ENCODE measurements around the gene NCR2. TPM values are rescaled to one million over a fixed set of nuclear protein-coding genes. Genes with fewer than 3 reads are reported as not detected.

The NCR2 gene
- polyA plus RNA-seq, 1 of the 3 experiments (the other 2 are of a cell fraction), result not detected

- Histone ChIP-seq H3K9ac (no peak overlapping the region), H2AFZ (ENCODE audit: low read depth) (no peak overlapping the region), H3K4me3 (ENCODE audit: low read depth in 2 of 2, low read length in 1 of 2) (no peak overlapping the region), H3F3A (replicated peaks; ENCODE audit: insufficient read depth) (peaks cover 3% of the 10 kb centered on the region), H3K9me3 (no peaks in the 10 kb centered on the region), H3K79me2 (ENCODE audit: insufficient read depth) (no peaks in the 10 kb centered on the region), H3K27ac (ENCODE audit: low read depth in 2 of 2, low read length in 1 of 2) (no peak overlapping the region), H4K20me1 (ENCODE audit: insufficient read depth) (no peaks in the 10 kb centered on the region), H3K36me3 (replicated peaks in 1 of 2; ENCODE audit: control insufficient read depth in 1 of 2, insufficient read depth in 2 of 2, low read length in 1 of 2) (no peaks in the 10 kb centered on the region), H3K9me2 (no peaks in the 10 kb centered on the region), H3K4me2 (no peak overlapping the region), H3K4me1 (ENCODE audit: control insufficient read depth in 1 of 2, insufficient read depth in 2 of 2, low read depth in 1 of 2, low read length in 1 of 2) (peaks cover under 1 to 3% of the 10 kb centered on the region in 2 experiments; a peak in 1 of 4 replicates), H3K27me3 (ENCODE audit: insufficient read depth) (peaks cover 77% of the 10 kb centered on the region)
- TF ChIP-seq CHD2 (IDR thresholded peaks at IDR 0.05; ENCODE audit: low read length, partially characterized antibody) (no peak), MEF2A (IDR thresholded peaks at IDR 0.05; ENCODE audit: borderline replicate concordance, low read depth) (no peak), USF1 (IDR thresholded peaks at IDR 0.05; ENCODE audit: borderline replicate concordance, low read depth) (no peak)
- 17% methylated on average over 4 of the region's 4 CpGs for WGBS (ENCODE audit: low lambda C conversion rate)
- DNase-seq, result no peak
- ChIA-PET POLR2A (no interaction called here), CTCF (interaction anchor here (1.0 to 2.0 kb wide), 2 partner anchors 9 to 10 kb away, joined by 4 to 5 read pairs; no protein-coding TSS in a partner anchor)
These were observed 41.7 kb downstream of the NCR2 start for GRCh38 chr6:41377071-41377470.

GRCh38 chr6:41379306-41379705 is 43.9 kb downstream of the NCR2 start:
- Histone ChIP-seq H3K9me2 (no peaks in the 10 kb centered on the region), H3K4me1 (ENCODE audit: control insufficient read depth in 1 of 2, insufficient read depth in 2 of 2, low read depth in 1 of 2, low read length in 1 of 2) (0 out of 4 replicates have a peak, but pooled peaks cover 0 to 3% of the 10 kb centered on the region in 2 experiments), H3K4me2 (no peak overlapping the region), H2AFZ (ENCODE audit: low read depth) (no peak overlapping the region), H4K20me1 (ENCODE audit: insufficient read depth) (no peaks in the 10 kb centered on the region), H3F3A (replicated peaks; ENCODE audit: insufficient read depth) (no peaks in the 10 kb centered on the region), H3K4me3 (ENCODE audit: low read depth in 2 of 2, low read length in 1 of 2) (no peak overlapping the region), H3K36me3 (replicated peaks in 1 of 2; ENCODE audit: control insufficient read depth in 1 of 2, insufficient read depth in 2 of 2, low read length in 1 of 2) (no peaks in the 10 kb centered on the region), H3K27me3 (ENCODE audit: insufficient read depth) (peaks cover 72% of the 10 kb centered on the region), H3K27ac (ENCODE audit: low read depth in 2 of 2, low read length in 1 of 2) (no peak overlapping the region), H3K79me2 (ENCODE audit: insufficient read depth) (no peaks in the 10 kb centered on the region), H3K9me3 (no peaks in the 10 kb centered on the region), H3K9ac (no peak overlapping the region)
- ChIA-PET CTCF (interaction anchor here (1.5 to 9.2 kb wide), 2 partner anchors 9 to 11 kb away, joined by 7 to 61 read pairs; no protein-coding TSS in a partner anchor), POLR2A (no interaction called here)
- TF ChIP-seq NRF1 (IDR thresholded peaks at IDR 0.05; ENCODE audit: low read depth, low read length), result no peak
- TF ChIP-seq JUND (IDR thresholded peaks at IDR 0.05), result no peak
- no peak for TF ChIP-seq REST (IDR thresholded peaks at IDR 0.05; ENCODE audit: low read depth, low read length)
- TF ChIP-seq TCF12 (IDR thresholded peaks at IDR 0.05), result no peak
- no peak for TF ChIP-seq YY1 (IDR thresholded peaks at IDR 0.05; ENCODE audit: low read depth)
- TF ChIP-seq RAD21 (IDR thresholded peaks at IDR 0.05; ENCODE audit: low read length), result no peak
- TF ChIP-seq EZH2phosphoT487 (IDR thresholded peaks at IDR 0.05; ENCODE audit: borderline replicate concordance, low read depth), result no peak
- no peak for TF ChIP-seq POLR2AphosphoS5 (IDR thresholded peaks at IDR 0.05; ENCODE audit: low read depth, low read length)
- no peak for TF ChIP-seq CTCF (IDR thresholded peaks at IDR 0.05)
- no peak for TF ChIP-seq MXI1 (IDR thresholded peaks at IDR 0.05; ENCODE audit: low read depth, low read length)
- TF ChIP-seq SMC3 (IDR thresholded peaks at IDR 0.05; ENCODE audit: low read depth, low read length), result no peak
- TF ChIP-seq RFX5 (IDR thresholded peaks at IDR 0.05; ENCODE audit: low read length), result no peak
- TF ChIP-seq MAX (IDR thresholded peaks at IDR 0.05; ENCODE audit: low read depth), result no peak
- TF ChIP-seq USF1 (IDR thresholded peaks at IDR 0.05; ENCODE audit: borderline replicate concordance, low read depth), result no peak
- TF ChIP-seq ELF1 (IDR thresholded peaks at IDR 0.05), result no peak
- no peak for TF ChIP-seq GATA2 (CRISPR knock-in tag; IDR thresholded peaks at IDR 0.05)
- DNase-seq, result no peak

Measured in SK-N-SH (cell line).